Lung microvascular endothelial cell (primary cell): ENCODE data around the gene CACNA1C. TPM values are rescaled to one million over a fixed set of nuclear protein-coding genes. Genes with fewer than 3 reads are reported as not detected.

Experiments used
- DNase-seq, 2 donors: peaks; one replicate each; pipeline versions ENCODE4 v3.0.0 to v3.0.0-alpha.2; 2010; ENCODE audit warnings: low read depth in 2 of 2
- total RNA-seq: library from RNA; depleted of rRNA; stranded (reverse); fragments of >200 nt; gene quantifications from 2 replicates; pipeline ENCODE4 v1.2.1, GENCODE V29; 2014

Gene CACNA1C
- total RNA-seq, 1 donor from 2014 or later, result under 0.01 TPM

DNA sequence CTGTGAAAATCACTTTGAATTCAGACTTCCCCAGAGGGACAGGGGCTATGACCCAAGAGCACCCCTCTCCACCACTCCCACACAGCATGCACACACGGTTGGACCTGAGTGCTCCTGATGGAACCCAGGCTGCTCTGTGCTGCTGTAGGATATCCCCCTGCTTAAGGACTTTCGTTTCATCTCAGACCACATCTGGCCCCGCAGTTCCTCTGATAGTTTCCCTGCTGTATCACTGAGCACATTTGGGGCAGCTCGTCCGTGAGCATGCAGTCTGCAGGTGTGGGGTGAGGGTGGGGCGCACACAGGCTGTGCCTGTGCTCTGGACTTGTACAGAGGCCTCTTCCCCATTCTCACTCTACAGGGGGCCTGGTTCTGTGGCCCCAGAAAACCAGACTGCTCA, 396.8 kb downstream of the CACNA1C start:
- no peak for DNase-seq

GRCh38 chr12:2450553-2450952, 397.8 kb downstream of the CACNA1C start:
- DNase-seq, result no peak

DNA sequence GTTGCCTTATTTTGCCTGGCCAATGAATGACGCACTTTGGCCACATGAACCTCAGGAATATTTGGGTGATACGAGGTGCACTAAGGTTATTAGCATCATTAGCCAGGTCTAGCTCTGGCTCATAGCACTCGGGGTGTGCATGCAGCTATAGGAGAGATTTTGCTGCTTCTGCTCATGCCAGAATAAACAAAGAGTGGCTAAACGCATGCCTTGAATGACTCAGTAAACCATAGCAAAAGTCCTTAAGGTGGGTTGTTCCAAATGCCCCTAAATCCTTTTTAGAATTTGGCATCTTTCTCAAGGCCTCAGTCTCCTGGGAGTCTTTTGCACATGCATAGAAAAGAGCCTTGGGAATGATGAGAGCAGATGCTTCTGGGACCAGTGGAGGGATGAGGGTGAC, 398.2 kb downstream of the CACNA1C start:
- no peak for DNase-seq

GRCh38 chr12:2451497-2451896, 398.7 kb downstream of the CACNA1C start:
- DNase-seq, result no peak

- no peak for DNase-seq
Observed at GRCh38 chr12:2453076-2453760, 400.4 kb downstream of the CACNA1C start.

DNA sequence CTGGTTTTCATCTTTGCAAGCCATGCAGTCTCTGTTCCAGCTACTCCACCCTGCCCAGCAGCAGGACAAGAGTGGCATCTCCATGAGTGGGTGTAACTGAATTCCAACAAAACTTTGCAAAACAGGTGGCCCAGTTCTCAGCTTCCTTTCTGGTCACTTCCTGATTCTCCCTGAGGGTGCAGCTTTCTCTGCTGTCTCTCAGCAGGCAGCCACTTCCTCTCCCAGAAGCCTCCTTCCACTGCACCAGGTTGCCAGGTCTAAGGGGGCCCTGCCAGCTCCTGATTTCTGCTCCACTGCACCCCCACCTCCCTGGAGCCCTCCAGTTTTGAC, 400.9 kb downstream of the CACNA1C start:
- DNase-seq, result no peak

DNA sequence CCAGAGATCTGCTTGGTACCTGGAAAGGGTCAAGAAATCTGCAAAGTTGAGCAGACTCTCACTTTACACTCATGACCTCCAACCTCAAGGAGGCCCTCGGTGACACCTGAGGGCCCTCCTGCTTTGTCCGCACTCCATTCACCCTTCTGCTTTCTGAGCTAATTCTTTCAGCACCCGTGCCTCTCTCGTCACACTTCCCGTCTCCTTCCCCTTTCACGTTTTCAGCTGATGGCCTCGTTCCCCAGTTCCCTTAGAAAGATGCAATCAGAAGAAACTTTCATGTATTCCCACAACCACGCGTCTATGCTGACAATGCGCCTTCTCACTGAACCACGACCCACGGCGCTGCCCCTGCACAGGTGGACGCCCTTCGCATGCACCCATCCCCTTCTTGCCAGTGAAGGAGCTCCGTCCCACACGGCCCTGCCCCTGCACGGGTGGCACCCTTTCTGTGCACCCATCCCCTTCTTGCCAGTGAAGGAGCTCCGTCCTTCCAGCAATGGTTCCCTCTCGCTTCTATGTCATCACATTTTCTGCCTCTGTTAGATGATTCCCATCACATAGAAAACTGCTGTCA, 401.9 kb downstream of the CACNA1C start:
- no peak for DNase-seq

DNA sequence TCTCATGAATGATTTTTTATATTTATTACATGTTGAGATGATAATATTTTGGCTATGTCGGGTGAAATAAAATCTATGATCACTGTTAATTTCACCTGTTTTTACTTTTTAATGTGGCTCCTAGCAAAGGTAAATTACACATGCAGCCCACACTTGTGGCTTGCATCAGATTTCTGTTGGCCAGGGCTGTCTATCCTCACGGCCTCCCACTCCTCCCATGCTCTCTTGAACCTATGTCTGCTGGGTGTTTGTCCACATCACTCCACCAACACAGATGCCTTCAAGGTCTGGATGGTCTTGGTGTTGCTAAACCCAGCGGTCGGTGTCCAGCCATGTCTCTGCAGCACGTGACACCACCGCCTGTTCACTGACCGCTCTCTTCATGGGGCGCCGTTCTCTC, 402.6 kb downstream of the CACNA1C start:
- no peak for DNase-seq

DNA sequence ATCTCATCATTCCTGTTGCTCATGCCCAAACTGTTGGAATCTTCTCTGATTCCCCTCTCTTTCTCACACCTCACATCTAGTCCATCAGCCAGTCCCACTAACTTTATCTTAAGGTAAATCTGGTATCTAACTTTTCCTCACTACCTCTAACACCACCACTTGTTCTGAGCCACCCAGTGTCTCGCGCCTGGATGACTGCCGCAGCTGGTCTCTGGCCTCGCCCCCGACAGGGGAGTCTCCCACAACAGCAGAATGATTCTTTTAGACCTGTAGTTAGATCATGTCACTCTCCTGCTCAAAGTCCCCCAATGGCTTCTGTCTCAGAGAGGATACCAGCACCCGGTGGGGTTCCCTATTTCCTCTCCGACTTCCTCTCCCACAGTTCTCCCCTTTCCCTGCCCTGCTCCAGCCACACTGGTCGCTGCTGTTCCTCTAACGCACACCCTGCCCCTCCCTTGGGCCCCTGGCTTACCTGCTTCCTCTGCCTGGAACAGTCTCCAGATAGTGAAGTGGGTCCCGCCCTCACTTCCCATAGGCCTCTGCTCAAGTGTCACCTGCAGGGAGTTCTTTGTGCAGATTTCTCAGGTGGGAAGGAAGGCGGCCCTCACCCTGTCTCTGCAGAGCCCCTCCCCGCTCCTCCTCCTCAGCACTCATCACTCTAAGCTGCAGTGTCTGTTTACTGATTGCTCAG, 403.5 kb downstream of the CACNA1C start:
- no peak for DNase-seq

DNA sequence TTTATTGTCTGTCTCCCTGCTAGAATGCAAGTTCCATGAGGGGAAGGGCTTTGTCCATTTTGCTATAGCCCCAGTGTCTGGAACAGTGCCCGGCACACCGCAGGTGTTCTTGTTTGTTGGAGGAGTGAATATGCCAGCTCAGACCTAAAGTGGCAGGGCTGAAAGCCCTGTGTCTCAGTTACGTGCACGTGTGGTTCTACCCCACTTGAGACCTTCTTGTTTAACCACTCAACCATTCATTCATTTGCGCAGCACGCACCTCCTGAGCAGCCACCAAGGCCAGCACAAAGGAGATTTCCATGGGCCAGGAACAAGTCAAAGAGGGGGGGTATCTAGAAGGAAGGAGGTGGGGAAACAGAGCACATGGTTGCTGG, 404.0 kb downstream of the CACNA1C start:
- DNase-seq, result no peak

DNA sequence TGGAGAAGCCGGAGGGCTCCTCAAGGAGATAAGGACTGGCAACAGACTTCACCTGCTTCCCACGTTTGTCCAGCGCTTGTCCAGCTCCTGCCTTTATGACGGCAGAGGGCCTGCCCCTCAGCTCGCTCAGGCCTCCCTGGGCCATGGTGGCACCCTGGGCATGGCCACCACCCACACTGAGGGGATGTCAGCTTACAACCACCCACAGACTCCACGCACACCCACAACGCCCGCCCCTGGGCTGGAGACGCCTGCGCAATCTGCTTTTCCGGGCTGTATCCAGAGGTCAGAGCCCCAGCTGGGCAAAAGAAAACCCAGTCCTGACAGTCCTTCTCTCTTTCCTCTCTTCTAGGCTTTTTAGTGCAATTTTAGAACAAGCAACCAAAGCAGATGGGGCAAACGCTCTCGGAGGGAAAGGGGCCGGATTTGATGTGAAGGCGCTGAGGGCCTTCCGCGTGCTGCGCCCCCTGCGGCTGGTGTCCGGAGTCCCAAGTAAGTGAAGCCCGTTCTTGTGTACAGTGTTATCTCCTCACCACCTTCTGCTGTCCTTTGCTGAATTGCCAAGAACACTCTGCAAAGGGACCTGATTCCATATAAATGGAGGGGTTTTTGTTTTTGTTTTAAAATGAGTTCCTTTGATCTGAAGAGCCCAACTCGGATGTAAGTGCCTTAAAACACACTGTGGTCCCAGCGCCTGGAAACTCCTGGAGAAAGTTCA, 404.6 kb downstream of the CACNA1C start:
- no peak for DNase-seq

- DNase-seq, result no peak
Observed at GRCh38 chr12:2457933-2458414, 405.2 kb downstream of the CACNA1C start.

DNA sequence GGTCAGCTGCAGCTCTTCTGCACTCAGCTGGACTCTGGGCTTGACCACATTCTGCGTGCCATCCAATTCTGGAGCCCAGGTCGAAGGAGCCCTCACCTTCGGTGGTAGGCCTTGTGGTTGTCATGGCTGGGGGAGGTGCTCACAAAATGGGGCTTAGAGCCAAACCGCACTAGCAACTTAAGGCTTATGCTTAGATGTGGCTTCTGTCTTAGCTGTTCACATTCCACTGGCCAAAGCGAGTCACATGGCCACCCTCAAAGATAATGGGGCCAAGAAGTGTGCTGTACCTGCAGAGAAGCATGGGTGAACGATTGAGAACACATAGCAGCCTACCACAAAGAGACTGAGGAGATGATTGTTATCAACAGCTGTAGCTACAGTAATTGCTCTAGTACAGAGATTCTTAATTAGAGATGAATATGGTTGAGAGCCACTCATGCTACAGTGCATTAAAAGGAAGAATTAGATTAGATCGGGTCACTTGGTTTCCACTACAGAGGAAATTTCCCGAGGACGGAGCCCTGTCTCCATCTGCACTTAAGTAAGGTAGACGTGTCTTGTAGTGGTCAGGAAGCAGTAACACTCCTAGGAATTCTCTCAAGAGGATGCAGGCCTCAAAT, 407.4 kb downstream of the CACNA1C start:
- no peak for DNase-seq

GRCh38 chr12:2461046-2461445, 408.3 kb downstream of the CACNA1C start:
- DNase-seq, result no peak

- no peak for DNase-seq
Observed at GRCh38 chr12:2461645-2462044, 408.9 kb downstream of the CACNA1C start.

GRCh38 chr12:2462087-2462486, 409.3 kb downstream of the CACNA1C start:
- DNase-seq, result no peak

- no peak for DNase-seq
Observed at GRCh38 chr12:2463719-2464118, 410.9 kb downstream of the CACNA1C start.

- DNase-seq, result no peak
Observed at GRCh38 chr12:2465681-2466080, 412.9 kb downstream of the CACNA1C start.

- DNase-seq, result no peak
Observed at GRCh38 chr12:2466211-2466610, 413.4 kb downstream of the CACNA1C start.

- no peak for DNase-seq
Observed at GRCh38 chr12:2467447-2468195, 414.8 kb downstream of the CACNA1C start.

DNA sequence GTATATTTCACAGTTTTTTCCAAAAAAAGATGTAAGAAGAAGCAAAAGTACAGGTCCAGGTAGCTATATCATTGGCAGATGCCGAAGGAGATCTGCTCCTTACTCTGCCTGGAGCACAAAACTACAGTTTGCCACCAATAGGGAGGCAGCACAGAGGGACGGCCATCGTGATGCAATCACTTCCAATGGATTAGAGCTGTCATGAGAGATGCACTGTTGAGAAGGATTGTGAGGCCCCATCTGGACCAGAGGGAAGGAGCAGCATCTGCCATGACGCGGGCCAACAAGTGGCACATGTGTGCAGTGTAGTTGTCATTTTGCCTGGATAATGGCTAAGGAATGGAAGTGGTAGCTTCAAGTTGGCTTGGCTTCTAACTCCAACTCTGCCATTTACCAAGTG, 423.2 kb downstream of the CACNA1C start:
- DNase-seq, result no peak
